PC-9 (cell line): ENCODE results near the gene DUS1L. TPM values are rescaled to one million over a fixed set of nuclear protein-coding genes. Genes with fewer than 3 reads are reported as not detected.

ENCODE experiments used
- BruUV-seq: library from RNA; stranded (reverse); fragments of 400-500 nt; replicated peaks from 2 replicates; lab custom pipeline; 2021; lab: Mats Ljungman, UMichigan
- CTCF ChIA-PET: fragments of 300-600 bp; sonication (Branson Sonifier 250); formaldehyde crosslinking; loops from one replicate; lab custom pipeline; 2022; ENCODE audit warnings: antibody characterized with exemption; lab: Charles Lee
- POLR2A ChIA-PET: fragments of 300-600 bp; sonication (Branson Sonifier 250); formaldehyde crosslinking; loops from one replicate; lab custom pipeline; 2022; ENCODE audit warnings: antibody characterized with exemption; ENCODE audit not compliant: unreplicated experiment; lab: Charles Lee
- DNase-seq, 2 experiments: peaks; one replicate each; pipeline versions ENCODE4 v3.0.0 to v3.0.0-alpha.2; 2015 to 2022; ENCODE audit warnings: mixed read lengths in 1 of 2
- H2AFZ ChIP-seq: fragments of 200-600 bp; sonication (generic); 2 replicates; pipeline ENCODE4 v1.8.1; 2017; ENCODE audit warnings: antibody characterized with exemption
- H3F3A ChIP-seq: fragments of 200-600 bp; sonication (generic); 2 replicates; pipeline ENCODE4 v1.8.1; 2017; ENCODE audit warnings: antibody characterized with exemption, mild to moderate bottlenecking, low read depth; ENCODE audit not compliant: insufficient read depth
- H3K27ac ChIP-seq: fragments of 200-600 bp; sonication (generic); 2 replicates; pipeline ENCODE4 v1.6.1; 2016; ENCODE audit warnings: mixed run types
- H3K27me3 ChIP-seq: fragments of 200-600 bp; sonication (generic); 2 replicates; pipeline ENCODE4 v1.6.1; 2016; ENCODE audit warnings: low read depth, mixed run types; ENCODE audit not compliant: insufficient read depth
- H3K36me3 ChIP-seq: fragments of 200-600 bp; sonication (generic); 2 replicates; pipeline ENCODE4 v1.6.1; 2016; ENCODE audit warnings: low read depth, mixed run types
- H3K4me1 ChIP-seq: fragments of 200-600 bp; sonication (generic); replicated peaks from 2 replicates; pipeline ENCODE4 v1.6.1; 2016; ENCODE audit warnings: mixed run types; ENCODE audit not compliant: insufficient read depth
- H3K4me2 ChIP-seq: fragments of 200-600 bp; sonication (generic); 2 replicates; pipeline ENCODE4 v1.6.1; 2017; ENCODE audit warnings: mixed run types
- H3K4me3 ChIP-seq: fragments of 200-600 bp; sonication (generic); 2 replicates; pipeline ENCODE4 v1.6.1; 2016; ENCODE audit warnings: mixed run types
- H3K79me2 ChIP-seq: fragments of 200-600 bp; sonication (generic); 2 replicates; pipeline ENCODE4 v1.6.1; 2017; ENCODE audit warnings: low read depth, mixed run types
- H3K9me2 ChIP-seq: fragments of 200-600 bp; sonication (generic); 2 replicates; pipeline ENCODE4 v1.8.1; 2017; ENCODE audit warnings: mild to moderate bottlenecking; ENCODE audit not compliant: insufficient read depth
- H3K9me3 ChIP-seq: fragments of 200-600 bp; sonication (generic); 2 replicates; pipeline ENCODE4 v1.8.1; 2016; ENCODE audit warnings: low read depth; ENCODE audit not compliant: insufficient read depth
- H4K20me1 ChIP-seq: fragments of 200-600 bp; sonication (generic); 2 replicates; pipeline ENCODE4 v1.8.1; 2017; ENCODE audit not compliant: insufficient read depth
- CTCF ChIP-seq: fragments of 200-600 bp; sonication (generic); conservative IDR thresholded peaks from 2 replicates; pipeline ENCODE4 v1.6.1; 2017; ENCODE audit warnings: mixed run types, antibody characterized with exemption, mild to moderate bottlenecking, moderate library complexity
- EZH2 ChIP-seq: fragments of 200-600 bp; sonication (generic); IDR thresholded peaks from 2 replicates; pipeline ENCODE4 v1.8.0; 2017; ENCODE audit warnings: antibody characterized with exemption, low read depth
- intact Hi-C: fragments of 100-400 bp; cut with micrococcal nuclease; formaldehyde crosslinking; loops from one replicate; pipeline ENCODE4 v1.10.0; 2022; ENCODE audit not compliant: unreplicated experiment
- total RNA-seq: library from RNA; stranded (reverse); gene quantifications from 2 replicates; pipeline ENCODE4 v1.2.3, GENCODE V29; 2021

Gene DUS1L
- total RNA-seq, 1 experiment from 2014 or later: 138 TPM

GRCh38 chr17:82088838-82089722 is 23.5 kb upstream of the DUS1L start:
- peaks cover 13% of the 10 kb centered on the region; the same call in 1 of the 2 replicates for H3K79me2 ChIP-seq
- intact Hi-C loops: no loop called here
- no peaks in the 10 kb centered on the region for H3K4me1 ChIP-seq
- DNase-seq: no peak
- no peak overlapping the region for H3K4me3 ChIP-seq
- no peak for TF ChIP-seq EZH2
- no peak for TF ChIP-seq CTCF
- no peaks in the 10 kb centered on the region for H3K9me2 ChIP-seq
- H3F3A ChIP-seq: peaks cover 3% of the 10 kb centered on the region; the same call in 1 of the 2 replicates
- no peaks in the 10 kb centered on the region for H3K36me3 ChIP-seq
- CTCF ChIA-PET: interaction anchor here (0.6 kb wide), 1 partner anchor 32 kb away, joined by 3 read pairs; no protein-coding TSS in a partner anchor
- no peaks in the 10 kb centered on the region for H3K9me3 ChIP-seq
- no TSS peak for BruUV-seq
- H3K27ac ChIP-seq: no peak overlapping the region
- peaks cover 21% of the 10 kb centered on the region for H4K20me1 ChIP-seq
- no peaks in the 10 kb centered on the region for H3K27me3 ChIP-seq
- H3K4me2 ChIP-seq: no peak overlapping the region
- H2AFZ ChIP-seq: no peak overlapping the region
- POLR2A ChIA-PET: interaction anchor here (0.6 kb wide), 1 partner anchor 35 kb away, joined by 24 read pairs; no protein-coding TSS in a partner anchor

- H3K9me2 ChIP-seq: no peaks in the 10 kb centered on the region
- H2AFZ ChIP-seq: no peak overlapping the region
- TF ChIP-seq CTCF (no peak), EZH2 (no peak)
- 0 out of 2 replicates have a peak, but pooled peaks cover 9% of the 10 kb centered on the region for H3K79me2 ChIP-seq
- H3F3A ChIP-seq: no peaks in the 10 kb centered on the region
- ChIA-PET CTCF (no interaction called here), POLR2A (no interaction called here)
- intact Hi-C loops: no loop called here
- H3K36me3 ChIP-seq: no peaks in the 10 kb centered on the region
- H3K9me3 ChIP-seq: no peaks in the 10 kb centered on the region
- H3K4me1 ChIP-seq: no peaks in the 10 kb centered on the region
- TSS peak; percentile 11 for BruUV-seq
- H4K20me1 ChIP-seq: peaks cover 18% of the 10 kb centered on the region
- no peak overlapping the region for H3K4me2 ChIP-seq
- H3K27ac ChIP-seq: no peak overlapping the region
- no peaks in the 10 kb centered on the region for H3K27me3 ChIP-seq
- no peak overlapping the region for H3K4me3 ChIP-seq
- DNase-seq: no peak
These were observed 22.6 kb upstream of the DUS1L start for GRCh38 chr17:82087961-82088837.
